NCI-H526 treated with DMSO at 0.1 percent for 48 hours (cell line): ENCODE data around the gene EFNA5.

Source experiments
- DNase-seq: peaks from one replicate; lab custom pipeline; 2025; lab: John Stamatoyannopoulos, UW

EFNA5 gene

DNA sequence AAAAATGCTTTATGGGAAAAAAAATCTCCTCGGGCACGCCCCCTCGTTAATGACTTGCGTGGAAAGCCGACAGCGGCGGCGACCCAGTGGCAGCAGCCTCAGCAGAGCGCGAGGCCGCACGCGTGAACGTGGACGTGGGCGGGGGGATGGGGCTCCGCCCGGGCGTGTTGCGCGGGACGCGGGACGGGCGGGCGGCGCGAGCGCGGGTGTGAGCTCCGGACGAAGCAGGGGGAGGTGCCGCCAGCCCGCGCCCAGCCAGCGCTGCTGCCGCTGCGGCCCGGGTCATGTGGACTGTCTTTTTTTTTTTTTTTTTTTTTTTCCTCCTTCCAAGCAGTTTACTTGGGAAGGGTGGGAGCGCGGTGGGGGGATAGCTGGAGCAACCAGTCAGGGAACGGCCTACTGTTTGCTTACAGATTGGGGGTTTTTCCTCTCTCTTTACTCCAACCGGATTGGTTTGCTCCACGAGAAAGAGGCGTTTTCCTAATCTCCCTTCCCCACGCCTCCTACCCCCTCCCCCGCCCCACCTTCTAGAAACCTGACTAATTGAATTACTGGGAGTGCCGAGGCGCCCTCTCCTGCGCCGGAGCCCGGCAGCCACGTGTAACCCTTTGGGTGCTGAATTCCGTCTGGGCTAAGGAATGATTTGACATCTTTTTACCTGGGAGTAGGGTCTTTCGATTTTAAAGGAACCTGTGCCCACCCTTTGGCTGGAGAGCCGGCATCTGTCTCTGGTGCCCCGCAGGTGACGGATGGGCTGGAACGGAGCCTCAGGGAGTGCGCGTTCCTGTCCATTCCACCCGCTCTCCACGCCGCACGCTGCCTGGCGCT, 1.7 kb upstream of the EFNA5 start:
- DNase-seq: peak; percentile 88

- peak; percentile 36 for DNase-seq
Observed at GRCh38 chr5:107671742-107672210, 1.0 kb upstream of the EFNA5 start.

DNA sequence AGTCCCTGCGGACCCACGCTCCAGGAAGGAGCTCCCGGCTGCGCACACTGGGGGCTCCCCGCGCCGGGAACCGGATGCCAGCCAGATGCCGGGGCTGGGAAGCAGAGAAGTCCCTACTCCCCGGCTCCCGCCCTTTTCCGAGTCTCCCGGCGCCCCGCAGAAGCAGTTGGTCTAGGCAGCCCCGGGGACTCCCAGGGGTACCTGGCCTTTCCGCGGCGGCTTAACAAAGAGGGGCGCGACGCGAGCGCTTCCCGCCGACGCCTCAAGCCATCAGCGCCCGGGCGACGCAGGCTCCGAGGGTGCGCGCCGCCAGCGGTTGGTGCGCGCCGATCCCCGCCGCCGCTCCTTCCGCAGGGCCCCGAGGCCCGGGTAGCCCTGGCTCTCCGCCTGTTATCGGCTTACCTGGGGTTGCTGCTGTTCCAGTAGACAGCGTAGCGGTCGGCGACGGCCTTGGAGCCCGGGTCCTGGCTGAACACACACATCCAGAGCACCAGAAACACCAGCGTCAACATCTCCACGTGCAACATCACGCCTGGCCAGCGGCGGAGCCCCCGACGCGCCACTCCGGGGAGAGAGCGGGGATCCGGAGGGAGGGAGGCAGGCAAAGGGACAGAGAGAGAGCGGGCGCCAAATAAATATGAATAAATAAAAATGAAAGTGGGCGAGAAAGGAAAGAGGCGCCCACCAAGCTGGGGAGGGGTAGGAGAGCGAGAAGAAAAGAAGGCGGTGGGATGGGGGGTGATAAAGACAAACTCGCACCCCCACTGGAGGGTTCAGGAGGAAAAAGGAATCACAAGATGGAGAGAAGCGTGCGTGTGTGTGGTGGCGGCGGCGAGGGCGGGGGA, 428 bp downstream of the EFNA5 start:
- DNase-seq: peak; percentile 17

GRCh38 chr5:107669096-107670031, 1.4 kb downstream of the EFNA5 start:
- DNase-seq: peak; percentile 51

DNA sequence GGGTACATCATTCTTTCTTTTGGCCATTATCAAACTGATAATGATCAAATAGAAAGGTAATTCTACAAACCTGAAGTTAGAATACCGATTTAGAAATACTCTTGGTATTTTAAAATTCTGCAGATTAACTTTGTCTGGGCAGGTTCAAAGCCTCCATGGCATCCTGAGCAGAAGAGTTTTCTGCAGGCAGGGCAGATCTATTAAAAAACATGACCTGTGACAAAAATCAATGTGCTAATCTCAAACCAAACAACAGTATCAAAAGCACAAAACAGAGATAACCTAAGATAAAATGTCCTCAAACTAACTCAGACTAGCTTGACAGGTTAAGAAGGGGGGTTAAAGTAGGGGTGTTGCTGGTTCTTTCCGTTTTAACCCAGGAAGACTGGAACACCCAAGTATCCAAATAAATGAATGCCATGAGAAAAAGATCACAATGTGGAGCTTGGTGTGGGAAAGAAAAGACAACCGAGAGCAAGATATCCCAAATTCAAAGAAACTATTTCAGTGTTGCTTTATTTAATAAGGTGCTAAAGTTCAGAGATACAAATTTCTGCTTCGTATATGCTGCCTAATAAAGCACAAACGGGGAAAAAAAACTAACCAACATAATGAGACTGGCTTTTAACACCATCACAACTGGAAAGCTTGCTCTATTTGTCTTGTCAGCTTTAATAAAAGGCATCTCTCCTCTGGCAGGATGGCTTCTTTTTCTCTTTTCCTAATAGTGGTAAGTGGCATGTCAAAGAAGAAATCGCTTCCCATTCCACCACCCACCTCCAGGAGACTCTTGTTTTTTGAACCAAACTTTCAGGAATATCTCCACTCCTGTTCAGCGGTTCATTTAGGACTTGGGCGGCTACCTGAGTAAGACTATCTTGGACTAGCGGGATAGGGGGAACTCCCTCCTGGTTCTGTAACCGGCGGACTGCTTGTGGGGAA, 2.3 kb downstream of the EFNA5 start:
- peak; percentile 51 for DNase-seq

GRCh38 chr5:107666051-107666655, 4.6 kb downstream of the EFNA5 start:
- DNase-seq: no peak

DNA sequence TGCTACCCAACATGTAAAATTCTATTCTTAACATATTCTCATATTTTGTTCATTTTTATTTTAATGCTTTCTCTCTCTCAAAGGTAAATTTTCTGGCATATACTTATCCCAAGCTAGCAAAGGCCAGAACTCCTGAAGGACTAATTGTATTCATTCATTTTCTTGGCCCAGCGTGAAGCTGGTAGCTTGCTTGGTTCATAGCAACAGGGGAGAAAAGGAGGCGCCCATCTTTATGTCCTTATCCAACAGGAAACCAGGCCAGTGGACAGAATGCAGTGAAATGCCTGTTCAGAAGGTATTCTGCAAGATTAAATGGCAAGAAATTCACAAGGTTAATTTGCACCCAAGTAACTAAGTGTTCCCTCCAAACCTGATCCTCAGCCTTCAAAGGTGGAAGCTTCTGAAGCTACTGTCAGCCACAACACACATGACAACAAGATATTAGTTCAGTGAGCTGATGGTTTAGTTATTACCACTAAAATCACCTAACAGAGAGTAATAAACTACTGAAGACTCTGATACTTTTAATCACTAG, 5.6 kb downstream of the EFNA5 start:
- no peak for DNase-seq

DNA sequence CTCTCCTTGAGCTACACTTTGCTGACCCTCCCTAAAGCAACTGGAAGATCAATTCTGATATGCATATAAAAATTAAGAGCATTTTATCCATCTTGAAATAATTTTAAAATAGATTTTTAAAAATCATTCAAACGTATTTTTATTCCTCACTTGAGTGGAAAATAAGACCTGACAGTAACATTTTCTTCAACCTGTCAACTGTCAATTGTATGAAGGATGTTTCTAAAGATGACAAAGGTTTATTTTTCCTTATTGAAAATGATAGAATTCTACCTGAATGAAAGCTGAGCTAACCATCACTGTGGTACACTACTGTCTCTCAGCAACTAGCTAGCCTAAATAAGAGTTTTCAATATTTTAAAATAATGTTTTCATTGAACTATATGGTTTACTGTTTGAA, 7.0 kb downstream of the EFNA5 start:
- no peak for DNase-seq

- DNase-seq: no peak
Observed at GRCh38 chr5:107661650-107662044, 9.1 kb downstream of the EFNA5 start.

DNA sequence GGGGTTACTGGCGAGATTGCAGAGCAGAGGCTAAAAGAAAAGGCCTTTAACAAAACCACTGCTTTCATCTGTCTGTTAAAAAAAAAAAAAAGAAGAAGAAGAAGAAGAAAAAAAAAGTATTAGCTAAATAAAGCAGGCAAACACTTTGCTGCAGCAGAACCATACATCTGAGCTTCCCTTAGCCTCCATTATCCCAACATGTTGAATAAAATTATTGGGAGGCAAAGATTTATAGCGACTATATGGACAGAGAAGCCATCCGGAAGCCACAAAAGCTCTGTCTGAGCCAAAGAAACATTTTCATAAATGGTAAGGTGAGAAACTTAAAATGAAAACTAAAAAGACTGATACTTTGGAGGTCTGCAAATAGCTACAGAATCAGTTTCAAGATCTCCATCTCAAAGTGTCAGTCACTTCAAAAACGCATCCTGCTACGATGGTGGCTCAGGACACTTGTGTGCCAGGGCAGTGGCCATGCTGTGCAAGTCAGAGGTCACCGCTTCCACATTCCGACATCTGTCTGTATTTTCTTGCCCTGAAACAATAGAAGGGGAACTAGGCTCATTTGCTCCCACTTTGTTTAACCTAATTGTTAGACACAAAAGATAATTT, 9.6 kb downstream of the EFNA5 start:
- no peak for DNase-seq

- no peak for DNase-seq
Observed at GRCh38 chr5:107658528-107658927, 12.2 kb downstream of the EFNA5 start.

GRCh38 chr5:107655831-107656230, 14.9 kb downstream of the EFNA5 start:
- no peak for DNase-seq

DNA sequence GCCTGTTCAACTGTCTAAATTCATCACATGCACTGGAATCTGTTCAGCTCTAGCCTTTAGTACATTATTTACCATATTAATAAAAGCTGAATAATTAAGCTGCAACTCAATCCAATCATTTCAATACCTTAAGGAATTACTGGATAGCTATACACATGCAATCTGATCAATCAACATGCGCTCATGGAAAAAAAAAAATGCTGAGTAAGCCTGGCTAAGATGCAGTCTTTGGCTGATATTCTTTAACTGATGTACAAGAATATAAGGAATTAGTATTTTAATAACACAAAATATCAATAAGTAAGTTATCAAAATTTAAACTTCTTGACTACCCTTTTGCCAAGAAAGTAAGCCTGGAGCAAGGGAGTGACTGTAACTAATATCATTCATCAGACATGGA, 15.9 kb downstream of the EFNA5 start:
- DNase-seq: no peak

DNA sequence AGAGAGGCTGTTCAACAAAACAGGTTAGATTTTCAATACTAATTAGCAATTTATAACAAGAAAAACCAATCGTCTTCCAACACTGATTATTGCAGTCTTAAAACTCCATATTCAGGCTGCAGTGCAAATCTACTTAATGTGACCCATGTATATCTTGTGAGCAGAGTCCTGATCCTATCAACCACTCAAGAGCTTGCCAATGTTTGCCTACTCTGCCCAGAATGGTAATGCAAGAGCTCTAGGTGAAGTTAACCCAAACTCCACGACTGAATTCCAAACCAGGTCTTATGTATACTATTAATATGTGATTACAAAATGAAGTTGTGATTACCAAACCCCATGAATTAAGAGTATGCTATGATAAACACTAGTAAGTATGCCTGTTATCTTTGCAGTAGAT, 17.1 kb downstream of the EFNA5 start:
- DNase-seq: no peak

- peak; percentile 52 for DNase-seq
Observed at GRCh38 chr5:107652839-107653607, 17.7 kb downstream of the EFNA5 start.

DNA sequence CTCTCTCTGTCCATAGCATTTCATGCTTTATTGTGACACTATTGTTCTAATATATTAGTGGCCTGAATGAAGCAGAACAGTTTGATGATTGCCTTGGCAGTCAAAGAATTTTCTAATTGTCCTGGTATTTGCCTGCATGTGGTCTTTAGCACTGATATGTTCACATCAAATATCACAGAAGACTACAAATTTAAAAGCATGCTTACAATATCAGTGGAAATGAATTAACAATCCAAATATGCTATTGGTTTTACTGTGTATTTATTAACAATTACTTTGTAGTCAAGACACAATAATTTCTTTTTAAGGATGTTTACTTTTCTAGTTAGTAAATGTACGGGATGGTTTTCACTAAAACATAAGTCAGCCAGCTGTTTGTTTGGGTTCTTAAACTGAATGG, 18.3 kb downstream of the EFNA5 start:
- DNase-seq: no peak

DNA sequence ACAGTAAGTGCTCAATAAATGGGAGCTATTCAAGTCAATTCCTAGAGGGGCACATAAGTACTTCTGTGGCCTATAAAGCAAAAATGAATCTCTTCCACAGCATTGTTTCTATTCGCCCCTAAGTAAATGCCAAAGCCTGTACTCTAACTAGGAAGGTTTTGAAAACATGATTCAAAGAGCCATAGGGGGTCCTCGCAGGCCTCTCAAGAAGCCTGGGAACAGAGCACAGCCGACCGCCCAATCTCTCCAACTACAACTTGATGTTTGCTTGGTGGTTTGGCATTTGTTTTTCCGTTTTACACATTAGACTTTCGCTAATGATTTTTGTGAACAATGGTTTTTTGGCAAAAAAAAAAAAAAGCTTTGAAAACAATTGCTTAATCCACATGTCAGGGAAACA, 19.4 kb downstream of the EFNA5 start:
- DNase-seq: no peak

DNA sequence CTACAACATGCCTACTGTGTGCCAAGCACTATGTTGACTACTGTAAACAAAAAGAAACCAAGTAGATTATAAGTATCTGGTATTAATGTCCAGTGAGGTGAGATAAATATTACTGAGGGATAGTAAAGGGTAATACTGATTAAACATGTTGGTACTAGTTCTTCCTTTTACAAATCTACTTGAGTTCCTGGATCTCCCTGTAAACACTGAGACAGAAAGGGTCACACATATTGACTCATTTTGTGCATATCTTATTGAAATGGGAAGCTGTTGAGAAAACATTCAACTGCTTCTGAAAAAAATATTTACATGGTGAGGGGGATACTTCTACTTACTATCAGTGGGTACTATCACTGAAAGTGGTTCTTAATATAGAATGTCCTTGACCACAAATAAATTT, 24.3 kb downstream of the EFNA5 start:
- no peak for DNase-seq

GRCh38 chr5:107640568-107640967, 30.2 kb downstream of the EFNA5 start:
- peak; percentile 92 for DNase-seq
